IPS-20b (cell line): ENCODE data around the gene CXCR3.
"Not testable (repeated sequence)": the region's sequence is repeated elsewhere in the genome, so short reads cannot be mapped to it uniquely, and the experiment has no call there.

ENCODE experiments used
- H3K27ac ChIP-seq: one replicate; pipeline ENCODE4 v1.5.1; 2013; ENCODE audit warnings: low read length
- H3K27me3 ChIP-seq: 2 replicates; pipeline ENCODE4 v1.6.1; 2013; ENCODE audit warnings: mild to moderate bottlenecking, low read length, inconsistent platforms; ENCODE audit not compliant: insufficient read depth
- H3K36me3 ChIP-seq: 2 replicates; pipeline ENCODE4 v1.6.1; 2013; ENCODE audit warnings: low read depth, mild to moderate bottlenecking, inconsistent platforms, low read length, moderate library complexity; ENCODE audit not compliant: insufficient read depth
- H3K4me1 ChIP-seq: 2 replicates; pipeline ENCODE4 v1.6.1; 2013; ENCODE audit warnings: mild to moderate bottlenecking, control low read depth, inconsistent platforms, low read length, moderate library complexity; ENCODE audit not compliant: insufficient read depth
- H3K4me3 ChIP-seq: 2 replicates; pipeline ENCODE4 v1.5.1; 2013; ENCODE audit warnings: mild to moderate bottlenecking, low read length, inconsistent platforms
- H3K9ac ChIP-seq: 2 replicates; pipeline ENCODE4 v1.6.1; 2013; ENCODE audit warnings: low read depth, mild to moderate bottlenecking, inconsistent platforms, low read length, moderate library complexity
- H3K9me3 ChIP-seq: 2 replicates; pipeline ENCODE4 v1.6.1; 2013; ENCODE audit warnings: mild to moderate bottlenecking, low read depth, low read length, inconsistent platforms; ENCODE audit not compliant: insufficient read depth

Gene CXCR3

DNA sequence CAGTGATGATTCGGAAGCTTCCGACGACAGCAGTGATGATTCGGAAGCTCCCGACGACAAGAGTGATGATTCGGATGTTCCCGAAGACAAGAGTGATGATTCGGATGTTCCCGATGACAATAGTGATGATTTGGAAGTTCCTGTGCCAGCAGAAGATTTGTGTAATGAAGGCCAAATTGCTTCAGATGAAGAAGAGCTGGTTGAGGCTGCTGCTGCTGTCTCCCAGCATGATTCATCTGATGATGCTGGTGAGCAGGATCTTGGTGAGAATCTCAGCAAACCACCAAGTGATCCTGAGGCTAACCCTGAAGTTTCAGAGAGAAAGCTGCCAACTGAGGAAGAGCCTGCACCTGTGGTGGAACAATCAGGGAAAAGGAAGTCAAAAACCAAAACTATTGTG lies 14.2 kb downstream of the CXCR3 start:
- peaks cover 29% of the 10 kb centered on the region for H3K36me3 ChIP-seq
- no peak overlapping the region for H3K27ac ChIP-seq
- H3K9ac ChIP-seq, result no peak overlapping the region
- H3K4me1 ChIP-seq, result no peaks in the 10 kb centered on the region
- H3K4me3 ChIP-seq, result no peak overlapping the region
- H3K9me3 ChIP-seq, result no peaks in the 10 kb centered on the region
- no peaks in the 10 kb centered on the region for H3K27me3 ChIP-seq

DNA sequence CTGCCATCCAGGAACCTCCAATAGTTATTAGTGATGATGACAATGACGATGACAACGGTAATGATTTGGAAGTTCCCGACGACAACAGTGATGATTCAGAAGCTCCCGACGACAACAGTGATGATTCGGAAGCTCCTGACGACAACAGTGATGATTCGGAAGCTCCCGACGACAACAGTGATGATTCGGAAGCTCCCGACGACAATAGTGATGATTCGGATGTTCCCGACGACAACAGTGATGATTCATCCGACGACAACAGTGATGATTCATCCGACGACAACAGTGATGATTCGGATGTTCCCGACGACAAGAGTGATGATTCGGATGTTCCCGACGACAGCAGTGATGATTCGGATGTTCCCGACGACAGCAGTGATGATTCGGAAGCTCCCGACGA lies 14.7 kb downstream of the CXCR3 start:
- H3K4me1 ChIP-seq, result no peaks in the 10 kb centered on the region
- no peak overlapping the region for H3K4me3 ChIP-seq
- no peaks in the 10 kb centered on the region for H3K9me3 ChIP-seq
- peaks cover 25% of the 10 kb centered on the region for H3K36me3 ChIP-seq
- no peak overlapping the region for H3K27ac ChIP-seq
- H3K9ac ChIP-seq, result no peak overlapping the region
- no peaks in the 10 kb centered on the region for H3K27me3 ChIP-seq

DNA sequence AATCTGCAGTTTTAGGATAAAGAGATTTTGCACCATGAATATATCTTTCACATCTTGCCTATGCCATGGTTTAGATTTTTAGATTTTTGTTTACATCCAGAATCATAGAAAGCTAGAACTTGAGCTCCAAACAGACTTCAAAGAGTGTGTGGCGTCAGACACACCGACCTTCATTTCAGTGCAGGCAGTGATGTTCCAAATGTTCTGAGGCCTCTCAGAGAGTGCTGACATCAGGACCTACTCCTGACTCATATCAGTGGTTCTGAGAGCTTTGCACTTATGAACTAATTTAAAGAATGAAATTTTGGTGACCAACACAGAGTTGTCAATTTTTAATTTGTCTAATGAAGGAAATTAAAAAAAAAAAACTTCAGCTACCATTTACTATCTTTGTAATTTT lies 18.3 kb downstream of the CXCR3 start:
- H3K4me1 ChIP-seq, result no peaks in the 10 kb centered on the region
- peaks cover 16% of the 10 kb centered on the region for H3K36me3 ChIP-seq
- no peak overlapping the region for H3K9ac ChIP-seq
- H3K27me3 ChIP-seq, result no peaks in the 10 kb centered on the region
- no peak overlapping the region for H3K27ac ChIP-seq
- H3K9me3 ChIP-seq, result no peaks in the 10 kb centered on the region
- H3K4me3 ChIP-seq, result no peak overlapping the region

DNA sequence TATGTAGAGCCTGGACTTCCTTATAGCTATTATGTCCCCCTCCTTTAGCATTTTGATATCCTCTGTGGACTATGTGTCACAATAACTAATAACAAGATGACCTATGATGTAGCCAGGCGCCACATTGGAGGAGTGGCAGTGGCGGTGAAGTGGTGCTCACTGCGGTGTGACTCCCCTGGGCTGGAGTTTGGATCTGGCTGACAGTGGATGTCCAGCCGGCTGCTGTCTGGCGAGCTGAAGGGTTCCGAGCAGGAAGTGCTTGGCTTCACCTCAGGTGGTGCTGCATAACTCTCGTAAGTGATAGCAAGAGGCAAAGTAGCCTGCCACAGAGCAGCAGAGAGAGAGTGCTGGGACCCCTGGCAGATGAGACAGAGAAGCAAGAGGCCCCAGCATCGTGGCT lies 25.1 kb downstream of the CXCR3 start:
- not testable (repeated sequence) for H3K4me1 ChIP-seq, H3K36me3 ChIP-seq, H3K27me3 ChIP-seq

DNA sequence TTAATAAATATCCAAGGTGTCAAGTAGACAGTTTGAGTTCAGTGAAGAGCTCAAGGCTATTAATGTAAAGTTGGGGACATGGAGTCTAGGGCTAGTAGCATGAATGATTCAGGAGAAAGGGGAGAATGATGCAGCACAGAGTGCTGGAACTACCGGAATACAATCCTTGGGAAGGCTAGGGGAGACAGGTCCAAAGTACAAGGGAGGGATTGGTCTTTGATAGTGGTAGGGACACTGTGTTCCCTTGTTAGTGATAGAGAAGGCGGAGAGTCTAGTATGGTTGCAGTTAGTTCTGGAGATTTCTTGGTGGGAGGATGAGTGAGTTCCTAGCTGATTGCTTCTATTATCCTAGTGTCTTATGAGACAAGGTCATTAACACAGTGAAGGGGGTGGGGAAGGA lies 31.4 kb downstream of the CXCR3 start:
- Histone ChIP-seq H3K27me3 (no peaks in the 10 kb centered on the region), H3K4me3 (no peak overlapping the region), H3K27ac (no peak overlapping the region), H3K9me3 (no peaks in the 10 kb centered on the region), H3K9ac (no peak overlapping the region), H3K4me1 (no peaks in the 10 kb centered on the region), H3K36me3 (no peaks in the 10 kb centered on the region)

More for the DNA sequence above, 25.1 kb downstream of the CXCR3 start:
- not testable (repeated sequence) for H3K4me3 ChIP-seq, H3K9ac ChIP-seq, H3K27ac ChIP-seq, H3K9me3 ChIP-seq

DNA sequence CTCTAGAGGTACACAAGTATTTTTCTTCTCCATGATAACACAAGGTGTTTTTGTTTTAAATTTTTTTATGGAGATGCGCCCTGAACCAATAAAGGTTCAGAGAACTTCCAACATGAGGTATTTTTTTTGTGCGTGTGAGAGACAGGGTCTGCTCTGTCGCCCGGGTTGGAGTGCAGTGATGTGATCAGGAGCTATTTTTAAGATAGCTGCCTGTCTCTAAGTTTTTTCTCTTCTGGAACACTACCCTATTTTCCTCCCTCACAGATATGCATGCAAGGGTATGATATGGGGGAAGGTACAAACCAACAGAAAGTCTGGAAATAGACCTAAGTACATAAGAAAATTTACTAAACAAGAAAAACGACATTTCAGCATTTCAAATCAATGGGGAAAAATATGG lies 37.1 kb downstream of the CXCR3 start:
- Histone ChIP-seq H3K27ac (no peak overlapping the region), H3K9me3 (no peaks in the 10 kb centered on the region), H3K36me3 (peaks cover 16% of the 10 kb centered on the region), H3K27me3 (no peaks in the 10 kb centered on the region), H3K4me3 (no peak overlapping the region), H3K4me1 (no peaks in the 10 kb centered on the region), H3K9ac (no peak overlapping the region)

DNA sequence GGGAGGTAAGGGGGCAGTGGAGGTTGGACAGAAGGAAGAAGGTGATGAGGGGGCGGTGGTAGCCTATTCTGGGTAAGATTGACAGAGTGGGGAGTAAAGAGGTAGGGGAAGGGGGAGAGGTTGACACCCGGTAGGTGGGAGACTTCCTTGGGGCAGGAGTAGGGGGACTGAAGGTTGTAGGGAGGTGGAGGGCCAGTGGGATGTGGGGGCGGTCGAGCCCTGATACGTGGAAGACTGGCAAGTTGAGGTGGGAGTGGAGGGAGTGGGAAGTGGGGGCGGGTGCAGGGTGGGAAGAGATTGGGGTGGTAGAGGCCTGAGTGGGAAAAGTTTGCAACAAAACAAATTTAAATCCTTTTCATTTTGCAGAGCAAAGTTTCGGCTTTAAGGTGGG lies 38.3 kb downstream of the CXCR3 start:
- peaks cover 26% of the 10 kb centered on the region for H3K36me3 ChIP-seq
- no peaks in the 10 kb centered on the region for H3K9me3 ChIP-seq
- H3K27me3 ChIP-seq, result no peaks in the 10 kb centered on the region
- H3K4me3 ChIP-seq, result no peak overlapping the region
- H3K27ac ChIP-seq, result no peak overlapping the region
- H3K4me1 ChIP-seq, result no peaks in the 10 kb centered on the region
- H3K9ac ChIP-seq, result no peak overlapping the region

- Histone ChIP-seq H3K9ac (no peak overlapping the region), H3K4me1 (no peaks in the 10 kb centered on the region), H3K9me3 (no peaks in the 10 kb centered on the region), H3K27me3 (no peaks in the 10 kb centered on the region), H3K4me3 (no peak overlapping the region), H3K27ac (no peak overlapping the region), H3K36me3 (peaks cover 32% of the 10 kb centered on the region)
Observed at GRCh38 chrX:71579136-71579989, 38.9 kb downstream of the CXCR3 start.

DNA sequence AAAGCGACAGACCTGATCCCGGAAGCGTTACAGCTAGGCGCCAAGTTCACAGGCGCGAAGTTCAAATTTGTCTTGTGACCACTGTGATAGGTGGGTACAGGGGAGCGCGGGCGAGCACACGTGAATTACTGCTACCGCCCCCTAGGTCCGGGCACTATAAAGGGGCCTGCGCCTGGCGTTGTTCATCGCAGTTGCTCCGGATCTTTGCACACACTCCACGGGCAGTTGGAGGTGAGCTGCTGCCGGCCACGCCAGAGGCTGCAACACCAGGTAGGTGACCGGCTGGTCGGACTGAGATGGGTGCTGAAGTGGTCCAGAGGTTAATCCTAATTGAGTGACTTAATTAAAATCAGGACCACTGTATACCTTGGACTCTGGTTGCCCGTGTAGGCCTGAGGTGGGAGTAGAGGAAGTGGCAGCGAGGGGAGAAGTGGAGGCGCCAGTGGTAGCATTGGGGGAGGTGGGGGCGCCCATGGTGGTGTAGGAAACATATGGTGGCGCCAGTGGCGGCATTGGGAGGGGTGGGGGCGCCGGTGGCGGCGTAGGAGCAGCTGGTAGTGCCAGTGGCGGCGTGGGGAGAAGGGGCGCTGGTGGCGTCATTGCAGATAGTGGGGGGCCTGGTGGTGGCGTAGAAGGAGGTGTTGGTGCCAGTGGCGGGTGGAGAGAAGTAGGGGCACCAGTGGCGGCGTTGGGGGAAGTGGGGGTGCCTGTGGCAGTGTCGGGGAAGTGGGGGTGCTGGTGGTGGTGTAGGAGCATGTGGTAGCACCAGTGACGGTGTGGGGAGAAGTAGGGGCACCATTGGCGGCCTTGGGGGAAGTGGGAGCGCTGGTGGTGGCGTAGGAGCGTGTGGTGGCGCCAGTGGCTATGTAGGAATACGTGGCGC lies 39.8 kb downstream of the CXCR3 start, which contains the start of gene GCNA:
Gene GCNA (plus strand): TSS at position 185 of the 883 bp plus-strand sequence. CDS start 2,385 bp downstream, outside the sequence.
- no peaks in the 10 kb centered on the region for H3K9me3 ChIP-seq
- no peak within 1 kb of the TSS for H3K4me3 ChIP-seq
- H3K36me3 ChIP-seq, result peaks cover 41% of the 10 kb centered on the region
- no peaks in the 10 kb centered on the region for H3K27me3 ChIP-seq
- H3K4me1 ChIP-seq, result no peaks in the 10 kb centered on the region
- H3K9ac ChIP-seq, result no peak within 1 kb of the TSS
- no peak within 1 kb of the TSS for H3K27ac ChIP-seq

GRCh38 chrX:71577682-71578081 lies 40.6 kb downstream of the CXCR3 start:
- H3K36me3 ChIP-seq, result peaks cover 49% of the 10 kb centered on the region
- no peak overlapping the region for H3K4me3 ChIP-seq
- no peak overlapping the region for H3K9ac ChIP-seq
- no peaks in the 10 kb centered on the region for H3K27me3 ChIP-seq
- no peak overlapping the region for H3K27ac ChIP-seq
- H3K4me1 ChIP-seq, result no peaks in the 10 kb centered on the region
- no peaks in the 10 kb centered on the region for H3K9me3 ChIP-seq

GRCh38 chrX:71573590-71573989 lies 44.7 kb downstream of the CXCR3 start:
- Histone ChIP-seq H3K27me3 (no peaks in the 10 kb centered on the region), H3K4me3 (no peak overlapping the region), H3K9ac (no peak overlapping the region), H3K4me1 (no peaks in the 10 kb centered on the region), H3K9me3 (no peaks in the 10 kb centered on the region), H3K36me3 (peaks cover 68% of the 10 kb centered on the region), H3K27ac (no peak overlapping the region)

- H3K9ac ChIP-seq, H3K9me3 ChIP-seq, H3K4me1 ChIP-seq, H3K27me3 ChIP-seq, H3K4me3 ChIP-seq, H3K27ac ChIP-seq: not testable (repeated sequence)
- H3K36me3 ChIP-seq, result peaks cover 84% of the 10 kb centered on the region
Observed at GRCh38 chrX:71571390-71571789, 46.9 kb downstream of the CXCR3 start.
